Measurements from ENCODE around the gene CNTRL.

DNA sequence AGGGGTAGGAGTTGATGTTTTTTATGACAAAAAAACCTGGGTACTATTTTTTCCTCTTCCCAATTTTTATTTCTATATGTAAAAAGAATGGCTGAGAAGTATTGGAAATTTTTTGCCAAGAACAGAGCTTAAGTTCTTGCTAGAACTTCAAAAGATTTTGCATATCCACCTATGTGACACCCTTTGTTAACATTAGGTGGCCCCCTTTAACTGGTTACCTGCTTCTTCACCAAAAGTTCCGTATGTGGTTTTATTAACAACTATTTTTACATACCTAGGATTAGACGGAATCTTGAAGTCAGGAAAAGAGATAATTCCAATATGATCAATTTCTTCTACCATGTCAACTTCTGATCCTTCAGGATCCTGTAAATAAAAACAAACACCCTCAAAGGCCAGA, 40.2 kb upstream of the CNTRL start:
- TF ChIP-seq, protein P1, sequence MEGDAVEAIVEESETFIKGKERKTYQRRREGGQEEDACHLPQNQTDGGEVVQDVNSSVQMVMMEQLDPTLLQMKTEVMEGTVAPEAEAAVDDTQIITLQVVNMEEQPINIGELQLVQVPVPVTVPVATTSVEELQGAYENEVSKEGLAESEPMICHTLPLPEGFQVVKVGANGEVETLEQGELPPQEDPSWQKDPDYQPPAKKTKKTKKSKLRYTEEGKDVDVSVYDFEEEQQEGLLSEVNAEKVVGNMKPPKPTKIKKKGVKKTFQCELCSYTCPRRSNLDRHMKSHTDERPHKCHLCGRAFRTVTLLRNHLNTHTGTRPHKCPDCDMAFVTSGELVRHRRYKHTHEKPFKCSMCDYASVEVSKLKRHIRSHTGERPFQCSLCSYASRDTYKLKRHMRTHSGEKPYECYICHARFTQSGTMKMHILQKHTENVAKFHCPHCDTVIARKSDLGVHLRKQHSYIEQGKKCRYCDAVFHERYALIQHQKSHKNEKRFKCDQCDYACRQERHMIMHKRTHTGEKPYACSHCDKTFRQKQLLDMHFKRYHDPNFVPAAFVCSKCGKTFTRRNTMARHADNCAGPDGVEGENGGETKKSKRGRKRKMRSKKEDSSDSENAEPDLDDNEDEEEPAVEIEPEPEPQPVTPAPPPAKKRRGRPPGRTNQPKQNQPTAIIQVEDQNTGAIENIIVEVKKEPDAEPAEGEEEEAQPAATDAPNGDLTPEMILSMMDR (IDR thresholded peaks at IDR 0.05), result no peak
- TF ChIP-seq EZH2 (IDR thresholded peaks at IDR 0.05; ENCODE audit: borderline replicate concordance, insufficient read depth, low read depth, low read length, poor library complexity, severe bottlenecking), result no peak
